ENCODE results near the gene AFF2.

The AFF2 gene

DNA sequence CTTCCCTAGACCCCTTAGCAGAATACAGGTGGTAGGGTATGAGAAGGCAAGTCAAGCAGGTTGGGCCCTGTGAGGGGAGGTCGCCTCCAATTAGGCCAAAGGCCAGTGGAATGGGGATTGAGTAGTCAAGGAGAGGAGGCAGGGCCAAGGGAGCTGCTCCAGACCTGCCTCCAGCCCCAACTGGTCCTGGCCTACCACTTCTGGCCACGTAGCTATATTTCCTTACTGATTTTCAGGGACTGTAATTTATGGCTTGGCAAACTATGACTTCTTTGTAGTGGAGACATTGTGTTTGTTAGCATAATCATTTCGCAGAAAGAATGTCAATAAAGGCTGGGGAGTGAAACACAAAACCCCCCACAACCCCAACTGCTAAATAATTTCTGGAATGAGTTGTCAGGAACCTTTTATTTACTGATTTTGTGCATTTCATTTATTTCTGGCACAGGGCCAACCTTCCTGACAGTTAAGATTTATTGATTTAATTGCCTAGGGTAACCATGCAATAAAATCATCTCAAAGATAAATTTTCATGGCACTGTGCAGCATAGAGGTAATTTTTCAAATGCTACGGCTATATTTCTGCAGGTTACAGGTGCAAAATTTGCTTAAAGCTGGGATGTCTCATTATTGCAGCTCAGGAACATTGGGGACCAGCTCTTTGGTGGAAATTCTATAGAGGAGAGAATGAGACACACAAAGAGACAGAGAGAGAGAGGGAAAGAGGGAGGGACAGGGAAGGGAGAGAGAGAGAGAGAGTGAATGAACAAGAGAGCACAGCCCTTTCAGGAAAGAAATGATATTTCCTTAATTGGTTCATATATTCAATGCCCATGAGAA, 509.8 kb downstream of the AFF2 start:
- DNase-seq (ENCODE audit: low read depth), result no peak

DNA sequence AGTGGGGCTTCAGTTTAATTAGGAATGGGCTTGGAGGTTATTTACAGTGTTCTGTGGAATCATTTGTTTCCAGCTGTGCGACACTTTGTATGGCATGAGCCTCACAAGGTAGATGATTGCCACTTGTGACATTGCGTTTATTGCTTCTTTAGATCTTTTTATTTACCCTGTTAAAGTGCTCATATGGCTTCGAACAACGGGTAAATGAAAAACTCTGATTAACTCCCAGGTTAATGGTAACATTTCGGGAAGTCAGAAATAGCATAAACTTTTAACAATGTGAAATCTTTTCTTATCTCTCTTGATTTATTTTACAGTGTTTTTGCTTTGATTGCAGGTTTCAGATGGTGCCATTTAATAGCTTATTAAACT, 510.4 kb downstream of the AFF2 start:
- no peak for DNase-seq (ENCODE audit: low read depth)

DNA sequence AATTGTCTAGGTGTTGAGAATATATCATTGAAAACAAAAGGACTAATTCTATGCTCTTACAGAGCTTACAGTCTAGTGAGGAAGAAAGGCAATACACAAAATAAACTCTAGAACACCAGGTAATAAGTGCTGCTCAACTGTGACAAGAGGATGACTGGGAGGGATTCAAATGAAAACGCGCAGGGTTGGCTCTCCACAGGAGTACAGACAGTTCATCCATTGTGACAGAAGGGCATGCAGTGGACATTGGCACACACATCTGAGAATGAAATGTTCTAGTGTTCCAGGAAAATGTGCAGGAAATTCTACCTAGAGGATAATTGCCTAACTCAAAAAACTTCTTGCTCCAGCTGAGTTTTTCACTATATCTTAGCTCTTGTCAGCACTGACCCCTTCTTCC, 512.7 kb downstream of the AFF2 start:
- no peak for DNase-seq (ENCODE audit: low read depth)

DNA sequence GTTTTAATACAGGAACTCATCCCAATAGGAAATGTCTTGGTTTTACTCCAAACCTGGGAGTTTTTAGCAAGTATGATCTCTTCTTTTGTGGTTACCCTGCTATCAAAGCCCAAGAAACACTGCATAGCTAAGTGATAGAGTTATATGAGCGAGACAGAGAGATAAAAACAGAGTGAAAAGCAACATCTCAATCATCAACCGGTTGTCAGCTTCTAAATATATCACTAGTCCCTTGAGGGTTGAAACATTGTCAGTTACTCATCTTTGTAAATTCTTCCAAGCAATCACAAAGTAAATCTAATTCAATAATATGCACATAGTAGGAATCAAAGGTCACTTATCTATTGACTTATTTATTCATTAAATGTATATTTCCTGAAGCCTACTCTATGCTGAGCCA, 520.7 kb downstream of the AFF2 start:
- DNase-seq (ENCODE audit: low read depth), result no peak

GRCh38 chrX:149022485-149022884, 522.1 kb downstream of the AFF2 start:
- DNase-seq (ENCODE audit: low read depth), result no peak

GRCh38 chrX:149032449-149032848, 532.0 kb downstream of the AFF2 start:
- DNase-seq (ENCODE audit: low read depth), result no peak

DNA sequence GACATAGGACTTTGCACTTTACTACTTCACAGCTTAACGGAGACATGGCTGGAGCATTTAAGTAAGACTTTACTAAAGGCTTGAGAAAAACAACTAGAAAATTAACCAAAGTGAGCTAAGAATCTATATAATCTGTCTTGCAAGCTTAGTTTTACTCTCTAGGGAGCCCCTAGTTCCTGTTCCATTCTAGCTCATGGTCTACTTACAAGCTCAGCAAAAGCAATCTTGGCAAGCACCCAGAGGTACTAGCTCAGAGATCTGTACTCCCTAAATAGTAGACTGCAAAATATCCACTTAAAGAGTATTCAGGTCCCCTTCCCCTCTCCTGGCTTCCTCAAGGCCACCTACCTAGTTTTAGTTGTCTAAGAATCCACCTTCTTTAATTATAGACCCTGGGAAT, 535.7 kb downstream of the AFF2 start:
- no peak for DNase-seq (ENCODE audit: low read depth)

GRCh38 chrX:149037281-149037870, 537.0 kb downstream of the AFF2 start:
- no peak for DNase-seq (ENCODE audit: low read depth)

- no peak for DNase-seq (ENCODE audit: low read depth)
These were observed 538.6 kb downstream of the AFF2 start for GRCh38 chrX:149039057-149039456.

- no peak for DNase-seq (ENCODE audit: low read depth)
These were observed 540.6 kb downstream of the AFF2 start for GRCh38 chrX:149040873-149041535.

- DNase-seq (ENCODE audit: low read depth), result no peak
These were observed 543.0 kb downstream of the AFF2 start for GRCh38 chrX:149043401-149043800.

DNA sequence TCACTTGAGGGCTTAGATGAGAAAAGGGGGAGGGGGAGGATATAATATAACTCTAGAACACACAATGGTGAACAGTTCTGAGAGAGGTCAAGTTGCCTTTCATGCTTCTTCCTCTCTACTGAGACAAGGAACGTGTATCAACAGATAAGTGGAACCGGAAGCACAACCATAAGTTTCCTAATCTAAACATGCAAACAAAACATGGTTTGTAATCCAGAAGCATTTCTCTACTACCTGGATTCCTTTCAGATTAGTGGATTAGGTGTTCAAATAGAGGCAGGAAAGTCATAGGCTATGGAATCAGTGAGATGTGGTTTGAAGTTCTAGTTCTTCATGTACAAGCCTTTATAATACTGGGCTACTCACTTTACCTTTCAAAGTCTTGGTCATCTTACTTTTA, 544.1 kb downstream of the AFF2 start:
- no peak for DNase-seq (ENCODE audit: low read depth)

DNA sequence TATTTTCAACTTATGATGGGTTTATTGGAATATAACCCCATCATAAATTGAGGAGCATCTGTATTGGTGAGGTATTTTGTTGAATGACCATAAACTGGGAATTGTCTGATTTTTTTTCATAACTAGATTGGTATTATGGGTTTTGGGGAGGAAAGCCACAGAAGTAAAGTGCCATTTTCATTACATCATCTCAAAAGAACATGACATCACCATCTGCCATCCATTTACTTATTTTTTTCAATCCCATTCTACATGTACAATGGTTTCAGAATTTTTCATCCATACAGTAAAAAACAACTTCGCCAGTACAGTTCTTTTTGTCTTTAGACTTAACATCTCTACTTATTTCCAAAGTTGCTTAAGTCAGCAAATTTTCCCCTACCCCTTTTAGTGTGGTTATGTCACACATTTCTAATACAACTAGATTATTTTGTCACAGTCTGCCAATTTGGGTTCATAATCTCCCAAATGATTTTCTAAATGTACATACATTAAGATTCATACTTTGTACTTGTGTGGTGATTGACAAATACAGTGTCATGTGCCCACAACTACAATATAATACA, 545.3 kb downstream of the AFF2 start:
- DNase-seq (ENCODE audit: low read depth), result no peak
